Measurements from ENCODE around the gene KDM5D.

DNA sequence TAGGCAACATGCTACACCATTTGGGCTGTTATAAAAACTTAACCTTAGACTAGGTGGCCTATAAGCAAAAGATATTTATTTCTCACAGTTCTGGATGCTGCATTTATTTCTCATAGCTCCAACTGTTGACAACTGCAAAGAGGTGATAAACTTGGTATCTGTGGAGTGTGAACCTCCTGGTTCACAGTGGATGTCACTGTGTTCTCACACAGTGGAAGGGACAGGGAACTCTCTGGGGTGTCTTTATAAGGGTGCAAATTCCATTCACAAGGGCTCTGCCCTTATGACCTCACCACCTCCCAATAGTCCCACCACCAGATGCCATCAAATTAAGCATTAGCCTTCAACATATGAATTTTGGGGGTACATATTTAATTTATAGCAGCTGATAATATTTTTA, 46.0 kb downstream of the KDM5D start:
- TF ChIP-seq FOXK2 (IDR thresholded peaks at IDR 0.05) (no peak), FOXM1 (IDR thresholded peaks at IDR 0.05; ENCODE audit: borderline replicate concordance) (no peak), SUZ12 (IDR thresholded peaks at IDR 0.05) (no peak), TARDBP (IDR thresholded peaks at IDR 0.05) (no peak), CTBP1 (IDR thresholded peaks at IDR 0.05; ENCODE audit: borderline replicate concordance) (no peak), HDGF (IDR thresholded peaks at IDR 0.05; ENCODE audit: borderline replicate concordance) (no peak), ELF4 (IDR thresholded peaks at IDR 0.05) (no peak), BHLHE40 (IDR thresholded peaks at IDR 0.05; ENCODE audit: borderline replicate concordance) (no peak), ARNT (IDR thresholded peaks at IDR 0.05) (no peak), FOXA1 (IDR thresholded peaks at IDR 0.05) (no peak), ZNF384 (IDR thresholded peaks at IDR 0.05) (no peak)
